HG03039 (cell line): ENCODE results near the gene ITFG2.

Experiments
- ATAC-seq: cut with Tn5 transposase; IDR thresholded peaks from one replicate; pipeline ENCODE4 v1.9.1; 2021; ENCODE audit warnings: mild to moderate bottlenecking, moderate library complexity; ENCODE audit not compliant: unreplicated experiment

ITFG2 gene

GRCh38 chr12:2826721-2827515, 14.4 kb downstream of the ITFG2 start:
- no peak for ATAC-seq

GRCh38 chr12:2829275-2829674, 16.8 kb downstream of the ITFG2 start:
- no peak for ATAC-seq

- no peak for ATAC-seq
Measured at GRCh38 chr12:2832550-2833127, 20.2 kb downstream of the ITFG2 start.

- no peak for ATAC-seq
Measured at GRCh38 chr12:2833327-2833726, 20.9 kb downstream of the ITFG2 start.

- ATAC-seq = no peak
Measured at GRCh38 chr12:2833810-2834209, 21.3 kb downstream of the ITFG2 start.

- ATAC-seq = no peak
Measured at GRCh38 chr12:2834581-2835491, 22.4 kb downstream of the ITFG2 start, which contains the start of gene NRIP2. TSS of gene NRIP2 (minus strand) at chr12:2835035. CDS start at chr12:2834983, 52 bp downstream.

- ATAC-seq = no peak
Measured at GRCh38 chr12:2835691-2836403, 23.4 kb downstream of the ITFG2 start.

- no peak for ATAC-seq
Measured at GRCh38 chr12:2836574-2836973, 24.1 kb downstream of the ITFG2 start.

GRCh38 chr12:2841056-2841650, 28.7 kb downstream of the ITFG2 start:
- no peak for ATAC-seq

- no peak for ATAC-seq
Measured at GRCh38 chr12:2842948-2843347, 30.5 kb downstream of the ITFG2 start.

- no peak for ATAC-seq
Measured at GRCh38 chr12:2844786-2845185, 32.3 kb downstream of the ITFG2 start.

- ATAC-seq = no peak
Measured at GRCh38 chr12:2845280-2845679, 32.8 kb downstream of the ITFG2 start.

- ATAC-seq = no peak
Measured at GRCh38 chr12:2851931-2852330, 39.5 kb downstream of the ITFG2 start.

GRCh38 chr12:2853626-2854025, 41.2 kb downstream of the ITFG2 start:
- no peak for ATAC-seq

- no peak for ATAC-seq
Measured at GRCh38 chr12:2854669-2855453, 42.4 kb downstream of the ITFG2 start.

GRCh38 chr12:2855546-2855945, 43.1 kb downstream of the ITFG2 start:
- ATAC-seq = no peak

GRCh38 chr12:2856051-2856450, 43.6 kb downstream of the ITFG2 start:
- ATAC-seq = no peak

GRCh38 chr12:2857021-2857431, 44.6 kb downstream of the ITFG2 start, which contains the start of gene TEX52:
TSS of gene TEX52 (minus strand) at chr12:2857039. CDS start at chr12:2857026, 13 bp downstream.
- no peak for ATAC-seq

- ATAC-seq = no peak
Measured at GRCh38 chr12:2857576-2857975, 45.1 kb downstream of the ITFG2 start.

- ATAC-seq = no peak
Measured at GRCh38 chr12:2858334-2858733, 45.9 kb downstream of the ITFG2 start.
